Spleen (tissue), 11 donors: ENCODE results near the gene CHL1. TPM values are rescaled to one million over a fixed set of nuclear protein-coding genes. Genes with fewer than 3 reads are reported as not detected.
A peak's percentile ranks its signal among the peaks of the same experiment; 100 is the strongest.

Experiments used
- DNase-seq: peaks from one replicate; pipeline ENCODE4 v3.0.0-alpha.2; 2020
- H3K27ac ChIP-seq, 8 donors: fragments of 200-600 bp; sonication (generic) in 7 of 8; 1 replicate in 4 of 8; 2 replicates in 4 of 8; pipeline versions ENCODE4 v1.5.0 to v1.8.0; 2016 to 2021; ENCODE audit warnings: inconsistent platforms in 4 of 8, mild to moderate bottlenecking in 4 of 8, moderate library complexity in 1 of 8
- H3K27me3 ChIP-seq, 7 donors: fragments of 200-600 bp; sonication (generic) in 6 of 7; replicated peaks in 1 of 7; 1 replicate in 4 of 7; 2 replicates in 3 of 7; pipeline versions ENCODE4 v1.5.0 to v1.8.0; 2016 to 2021; ENCODE audit warnings: inconsistent platforms in 3 of 7, mild to moderate bottlenecking in 1 of 7
- H3K36me3 ChIP-seq, 6 donors: fragments of 200-600 bp; sonication (generic) in 5 of 6; 1 replicate in 4 of 6; 2 replicates in 2 of 6; pipeline versions ENCODE4 v1.5.0 to v1.8.0; 2016 to 2021; ENCODE audit warnings: inconsistent platforms in 2 of 6
- H3K4me1 ChIP-seq, 6 donors: fragments of 200-600 bp; sonication (generic) in 5 of 6; 1 replicate in 3 of 6; 2 replicates in 3 of 6; pipeline versions ENCODE4 v1.5.0 to v1.8.0; 2016 to 2021; ENCODE audit warnings: inconsistent platforms in 3 of 6
- H3K4me3 ChIP-seq, 8 donors: fragments of 200-600 bp; sonication (generic) in 7 of 8; 1 replicate in 4 of 8; 2 replicates in 4 of 8; pipeline versions ENCODE4 v1.5.0 to v1.8.0; 2016 to 2021; ENCODE audit warnings: inconsistent platforms in 4 of 8, mild to moderate bottlenecking in 4 of 8, moderate library complexity in 2 of 8
- H3K9me3 ChIP-seq, 8 donors: fragments of 200-600 bp; sonication (generic) in 7 of 8; 1 replicate in 4 of 8; 2 replicates in 4 of 8; pipeline versions ENCODE4 v1.5.0 to v1.8.0; 2016 to 2021; ENCODE audit warnings: inconsistent platforms in 4 of 8
- POLR2A ChIP-seq, 3 donors: fragments of 450-650 bp; IDR thresholded peaks; one replicate each; pipeline ENCODE4 v1.5.1; 2017; ENCODE audit warnings: antibody characterized with exemption in 3 of 3, mild to moderate bottlenecking in 1 of 3
- POLR2AphosphoS5 ChIP-seq, 3 donors: sonication (generic); formaldehyde crosslinking; IDR thresholded peaks; one replicate each; pipeline ENCODE4 v1.5.1; 2017; ENCODE audit warnings: antibody characterized with exemption in 3 of 3
- WGBS, 5 donors: extraction: QIAGEN DNeasy Blood & Tissue Kit in 3 of 5; methylation state at CpG; one replicate each; pipeline versions ENCODE4 v1.1.5 to v1.1.7; 2013 to 2018; 5-methylcytosine and 5-hydroxymethylcytosine counted together
- intact Hi-C: fragments of 100-400 bp; cut with DNase I; formaldehyde crosslinking; loops from one replicate; pipeline ENCODE4 v1.15.0; 2023; ENCODE audit warnings: low total_unique reads
- polyA plus RNA-seq, 3 donors: library from polyadenylated mRNA; stranded (reverse); fragments of 200-250 nt; gene quantifications; one replicate each; pipeline ENCODE4 v1.2.1, GENCODE V29; 2013
- total RNA-seq, 7 donors: library from RNA; depleted of rRNA in 3 of 7; stranded (reverse); fragments of >200 nt in 3 of 7; fragmentation: NEBNext Ultra II Directional in 4 of 7; extraction: Animal tissue kit (Norgen Biotek cat#: 25700) in 4 of 7; gene quantifications; one replicate each; pipeline versions ENCODE4 v1.1.0 to v1.2.1, GENCODE V29; 2016 to 2021
- TF ChIP-seq, protein P1 (sequence below), 11 experiments: fragments of 200-600 bp in 7 of 11; fragments of 450-650 bp in 4 of 11; sonication (generic) in 4 of 11; IDR thresholded peaks in 8 of 11; conservative IDR thresholded peaks in 3 of 11; 1 replicate in 7 of 11; 2 replicates in 4 of 11; pipeline versions ENCODE4 v1.4.0 to v1.8.0; 2016 to 2021; ENCODE audit warnings: antibody characterized with exemption in 11 of 11, inconsistent platforms in 4 of 11, mild to moderate bottlenecking in 1 of 11
- donor health status: healthy with polysubstance abuse.
- donor health status: DM: no; HTN: no; CAD: no; lungs with moderate emphysema.
- donor health status: DM: no; HTN: no; CAD: no.
- donor health status: Bipolar disorder and iron deficiency.
- donor health status: healthy.
- donor health status: DM: no; HTN: no; CAD: no.
- donor health status: DM: yes; HTN: yes; CAD: no.

The CHL1 gene
- total and polyA plus RNA-seq, 10 donors, result 3.3 to 20.6 (median 12.8) TPM

DNA sequence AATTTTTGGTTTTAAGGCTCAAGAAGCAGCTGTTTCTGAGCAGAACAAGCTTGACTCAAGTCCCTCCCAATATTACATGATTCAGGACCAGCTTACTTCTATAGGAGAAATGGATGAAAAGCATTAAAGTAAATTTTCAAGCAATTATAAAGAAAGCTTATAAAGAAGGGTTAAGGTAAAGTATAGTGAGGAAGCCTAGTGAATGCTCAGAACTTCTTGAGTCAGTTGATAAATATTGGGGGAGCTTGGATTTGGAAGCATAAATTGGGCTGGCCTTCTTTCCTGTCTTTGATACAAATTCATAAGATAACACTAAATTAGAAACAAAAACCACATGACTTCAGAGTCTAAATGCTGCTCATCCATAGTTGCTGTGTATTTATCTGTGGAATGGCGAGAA lies 156.0 kb downstream of the CHL1 start:
- no peak for DNase-seq
- 40 to 67% (median 59%) methylated on average over 1 of the region's 1 CpG for WGBS, 5 donors
- intact Hi-C loops, result no loop called here
- Histone ChIP-seq H3K9me3 (no peaks in the 10 kb centered on the region), H3K27ac (no peak overlapping the region), H3K27me3 (no peaks in the 10 kb centered on the region), H3K36me3 (no peaks in the 10 kb centered on the region), H3K4me3 (no peak overlapping the region), H3K4me1 (peaks cover 0 to 19% (median 3%) of the 10 kb centered on the region in 6 donors)
- TF ChIP-seq POLR2A (IDR thresholded peaks at IDR 0.05) (no peak), POLR2AphosphoS5 (IDR thresholded peaks at IDR 0.05) (no peak)
- TF ChIP-seq, protein P1, sequence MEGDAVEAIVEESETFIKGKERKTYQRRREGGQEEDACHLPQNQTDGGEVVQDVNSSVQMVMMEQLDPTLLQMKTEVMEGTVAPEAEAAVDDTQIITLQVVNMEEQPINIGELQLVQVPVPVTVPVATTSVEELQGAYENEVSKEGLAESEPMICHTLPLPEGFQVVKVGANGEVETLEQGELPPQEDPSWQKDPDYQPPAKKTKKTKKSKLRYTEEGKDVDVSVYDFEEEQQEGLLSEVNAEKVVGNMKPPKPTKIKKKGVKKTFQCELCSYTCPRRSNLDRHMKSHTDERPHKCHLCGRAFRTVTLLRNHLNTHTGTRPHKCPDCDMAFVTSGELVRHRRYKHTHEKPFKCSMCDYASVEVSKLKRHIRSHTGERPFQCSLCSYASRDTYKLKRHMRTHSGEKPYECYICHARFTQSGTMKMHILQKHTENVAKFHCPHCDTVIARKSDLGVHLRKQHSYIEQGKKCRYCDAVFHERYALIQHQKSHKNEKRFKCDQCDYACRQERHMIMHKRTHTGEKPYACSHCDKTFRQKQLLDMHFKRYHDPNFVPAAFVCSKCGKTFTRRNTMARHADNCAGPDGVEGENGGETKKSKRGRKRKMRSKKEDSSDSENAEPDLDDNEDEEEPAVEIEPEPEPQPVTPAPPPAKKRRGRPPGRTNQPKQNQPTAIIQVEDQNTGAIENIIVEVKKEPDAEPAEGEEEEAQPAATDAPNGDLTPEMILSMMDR (IDR thresholded peaks at IDR 0.05 in 8 of 11, conservative IDR thresholded peaks at IDR 0.05 in 3 of 11), result no peak

DNA sequence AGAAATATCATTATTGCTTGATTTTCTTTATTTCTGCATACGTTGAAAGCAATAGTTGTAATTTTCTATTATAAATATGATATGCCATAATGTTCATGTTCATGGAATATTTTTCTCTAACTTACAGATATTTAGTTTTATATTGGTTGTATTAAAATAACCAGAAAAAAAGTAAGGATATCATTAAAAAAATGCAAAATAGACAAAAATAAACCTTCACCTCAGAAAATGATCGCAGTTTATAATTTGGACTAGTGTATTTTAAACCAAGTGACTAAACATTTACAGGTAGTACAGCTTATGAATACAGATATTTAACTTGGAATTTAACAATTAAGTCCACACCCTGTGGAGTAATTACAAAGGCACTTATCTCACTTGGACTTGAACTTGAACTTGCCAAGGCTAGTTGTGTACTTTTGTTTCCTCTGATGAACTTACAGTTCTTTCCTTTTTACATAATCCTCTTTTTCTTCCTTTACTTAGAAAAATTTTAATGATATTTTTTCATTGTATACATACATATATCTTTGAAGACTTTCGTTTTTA lies 156.7 kb downstream of the CHL1 start:
- peaks cover 0 to 19% (median 3%) of the 10 kb centered on the region in 6 donors for H3K4me1 ChIP-seq
- H3K27ac ChIP-seq, result no peak overlapping the region
- no peaks in the 10 kb centered on the region for H3K9me3 ChIP-seq
- no peak for DNase-seq
- no peaks in the 10 kb centered on the region for H3K27me3 ChIP-seq
- no peak for TF ChIP-seq POLR2A (IDR thresholded peaks at IDR 0.05)
- TF ChIP-seq, protein P1 (IDR thresholded peaks at IDR 0.05 in 8 of 11, conservative IDR thresholded peaks at IDR 0.05 in 3 of 11), result no peak
- TF ChIP-seq POLR2AphosphoS5 (IDR thresholded peaks at IDR 0.05), result no peak
- H3K36me3 ChIP-seq, result no peaks in the 10 kb centered on the region
- WGBS, 5 donors, result 73 to 85% (median 76%) methylated on average over 3 of the region's 3 CpGs
- intact Hi-C loops, result no loop called here
- no peak overlapping the region for H3K4me3 ChIP-seq

DNA sequence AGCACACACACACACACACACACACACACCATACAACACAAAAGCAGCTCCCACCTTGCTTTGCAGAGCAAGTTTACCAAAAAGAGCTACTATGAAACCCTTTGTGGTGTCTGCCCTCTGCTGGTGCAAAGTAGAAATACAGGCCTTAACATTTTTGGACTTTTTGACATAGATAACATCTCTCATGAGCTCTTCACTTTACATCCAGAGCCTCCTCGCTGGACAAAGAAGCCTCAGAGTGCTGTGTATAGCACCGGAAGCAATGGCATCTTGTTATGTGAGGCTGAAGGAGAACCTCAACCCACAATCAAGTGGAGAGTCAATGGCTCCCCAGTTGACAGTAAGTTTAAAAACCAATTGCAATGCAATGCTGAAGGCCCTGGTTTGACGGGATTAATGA lies 157.9 kb downstream of the CHL1 start:
- no peaks in the 10 kb centered on the region for H3K36me3 ChIP-seq

DNA sequence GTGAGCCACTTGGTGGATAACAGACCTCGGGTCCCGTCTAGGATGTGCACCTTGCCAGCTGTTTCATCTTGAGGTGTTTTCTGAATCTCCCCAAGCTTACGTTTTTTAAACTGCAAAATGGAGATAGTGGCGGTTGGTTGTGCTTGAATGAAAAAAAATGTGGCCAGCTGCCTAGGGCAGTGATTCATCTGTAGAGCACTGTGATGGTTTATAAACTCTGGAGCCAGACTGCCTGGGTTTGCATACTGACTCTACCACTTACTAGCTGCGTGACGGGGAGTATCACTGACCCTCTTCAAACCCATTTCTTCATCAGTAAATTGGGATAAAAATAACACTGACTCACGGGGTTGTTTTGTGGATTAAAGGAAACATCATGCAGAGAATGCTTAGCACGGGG lies 159.1 kb downstream of the CHL1 start:
- 59 to 73% (median 63%) methylated on average over 8 of the region's 8 CpGs for WGBS, 5 donors
- TF ChIP-seq POLR2AphosphoS5 (IDR thresholded peaks at IDR 0.05) (no peak), POLR2A (IDR thresholded peaks at IDR 0.05) (no peak)
- TF ChIP-seq, protein P1 (IDR thresholded peaks at IDR 0.05 in 8 of 11, conservative IDR thresholded peaks at IDR 0.05 in 3 of 11), result no peak
- H3K27ac ChIP-seq, result no peak overlapping the region
- peaks cover 0 to 23% (median 3%) of the 10 kb centered on the region in 6 donors for H3K4me1 ChIP-seq
- intact Hi-C loops, result no loop called here
- H3K27me3 ChIP-seq, result no peaks in the 10 kb centered on the region
- no peak overlapping the region for H3K4me3 ChIP-seq
- H3K9me3 ChIP-seq, result no peaks in the 10 kb centered on the region
- no peaks in the 10 kb centered on the region for H3K36me3 ChIP-seq
- no peak for DNase-seq

More for the DNA sequence above, 157.9 kb downstream of the CHL1 start:
- no peak overlapping the region for H3K27ac ChIP-seq
- H3K9me3 ChIP-seq, result no peaks in the 10 kb centered on the region
- H3K4me1 ChIP-seq, result peaks cover 0 to 19% (median 3%) of the 10 kb centered on the region in 6 donors
- intact Hi-C loops, result no loop called here
- H3K27me3 ChIP-seq, result no peaks in the 10 kb centered on the region
- no peak for DNase-seq
- TF ChIP-seq, protein P1 (IDR thresholded peaks at IDR 0.05 in 8 of 11, conservative IDR thresholded peaks at IDR 0.05 in 3 of 11), result peak; percentile 32 to 76 (median 66)
- no peak for TF ChIP-seq POLR2AphosphoS5 (IDR thresholded peaks at IDR 0.05)
- H3K4me3 ChIP-seq, result no peak overlapping the region
- 24 to 36% (median 30%) methylated on average over 3 of the region's 3 CpGs for whole genome bisulfite sequencing, 5 donors
